HepG2 (cell line): ENCODE data around the gene SGK1. TPM values are rescaled to one million over a fixed set of nuclear protein-coding genes. Genes with fewer than 3 reads are reported as not detected.

Experiments used
- ATAC-seq: fragments of 200-7000 bp; cut with Tn5 transposase; 3 replicates; pipeline ENCODE4 v1.9.1; 2020; ENCODE audit warnings: mild to moderate bottlenecking, moderate library complexity
- BruUV-seq: library from RNA; stranded (reverse); fragments of 400-500 nt; replicated peaks from 2 replicates; lab custom pipeline; 2021; lab: Mats Ljungman, UMichigan
- CTCF ChIA-PET: fragments of 300-600 bp; formaldehyde crosslinking; extraction: SDS; loops from one replicate; lab custom pipeline; 2021; ENCODE audit warnings: low total read pairs, inconsistent platforms, low intra/inter-chr PET ratio; lab: Yijun Ruan, JAX
- POLR2A ChIA-PET: fragments of 350-600 bp; sonication (Branson Sonifier 250); formaldehyde crosslinking; loops from one replicate; lab custom pipeline; 2020; ENCODE audit warnings: antibody characterized with exemption, inconsistent platforms; lab: Yijun Ruan, JAX
- DNase-seq: peaks from one replicate; pipeline ENCODE4 v3.0.0-alpha.2; 2015; ENCODE audit warnings: low spot score
- FAIRE-seq: peaks from 3 replicates; lab custom pipeline; 2011; peaks lifted over from hg19 to GRCh38; lab: Jason Lieb, UNC
- H2AFZ ChIP-seq: one replicate; pipeline ENCODE4 v1.6.1; 2011; ENCODE audit warnings: low read length, inconsistent platforms
- H3K27ac ChIP-seq: fragments of 300-600 bp; 3 replicates; pipeline ENCODE4 v1.8.0; 2011; ENCODE audit warnings: mixed run types, mild to moderate bottlenecking, mixed read lengths, low read length, inconsistent platforms; ENCODE audit not compliant: insufficient read depth; ENCODE audit errors: extremely low read length
- H3K27me3 ChIP-seq, 2 experiments: fragments of 200-600 bp in 1 of 2; 2 replicates in 1 of 2; 3 replicates in 1 of 2; pipeline versions ENCODE4 v1.6.0 to v1.8.0; 2011; ENCODE audit warnings: low read length in 2 of 2, mild to moderate bottlenecking in 2 of 2, moderate library complexity in 2 of 2, inconsistent platforms in 1 of 2; ENCODE audit not compliant: insufficient read depth in 2 of 2, control insufficient read depth in 1 of 2
- H3K36me3 ChIP-seq, 2 experiments: fragments of 200-600 bp in 1 of 2; replicated peaks in 1 of 2; 2 replicates in 1 of 2; 3 replicates in 1 of 2; pipeline versions ENCODE4 v1.5.1 to v1.8.0; 2011; ENCODE audit warnings: low read length in 2 of 2, inconsistent platforms in 1 of 2; ENCODE audit not compliant: insufficient read depth in 2 of 2, control insufficient read depth in 1 of 2
- H3K4me1 ChIP-seq: 2 replicates; pipeline ENCODE4 v1.5.1; 2012; ENCODE audit warnings: low read length, inconsistent platforms; ENCODE audit not compliant: insufficient read depth
- H3K4me2 ChIP-seq: 2 replicates; pipeline ENCODE4 v1.6.0; 2011; ENCODE audit warnings: low read depth, low read length, inconsistent platforms
- H3K4me3 ChIP-seq, 3 experiments: fragments of 200-600 bp in 1 of 3; sonication (generic), shearing (Covaris generic) in 1 of 3; replicated peaks in 1 of 3; 2 replicates each; pipeline ENCODE4 v1.5.1; 2011 to 2016; ENCODE audit warnings: low read length in 3 of 3, inconsistent platforms in 2 of 3, low read depth in 2 of 3, mild to moderate bottlenecking in 2 of 3, control low read depth in 1 of 3, mixed read lengths in 1 of 3; ENCODE audit not compliant: insufficient read depth in 1 of 3
- H3K79me2 ChIP-seq: one replicate; pipeline ENCODE4 v1.6.1; 2011; ENCODE audit warnings: low read length, inconsistent platforms; ENCODE audit not compliant: insufficient read depth
- H3K9ac ChIP-seq: 2 replicates; pipeline ENCODE4 v1.6.0; 2011; ENCODE audit warnings: mild to moderate bottlenecking, low read depth, low read length, inconsistent platforms; ENCODE audit not compliant: insufficient read depth
- H3K9me3 ChIP-seq: 2 replicates; pipeline ENCODE4 v1.5.1; 2012; ENCODE audit warnings: mild to moderate bottlenecking, low read length
- H4K20me1 ChIP-seq: 2 replicates; pipeline ENCODE4 v1.6.0; 2011; ENCODE audit warnings: inconsistent platforms, mild to moderate bottlenecking, low read length, moderate library complexity; ENCODE audit not compliant: insufficient read depth
- MNT ChIP-seq: fragments of 450-650 bp; IDR thresholded peaks from 2 replicates; pipeline ENCODE4 v1.6.1; 2016
- PLSCR1 ChIP-seq: sonication (generic); formaldehyde crosslinking; IDR thresholded peaks from 2 replicates; pipeline ENCODE4 v1.5.0; 2020; ENCODE audit warnings: missing genetic modification reagents, mild to moderate bottlenecking, borderline replicate concordance
- SNAI1 ChIP-seq: sonication (generic); formaldehyde crosslinking; IDR thresholded peaks from 2 replicates; pipeline ENCODE4 v1.5.0; 2020; ENCODE audit warnings: mild to moderate bottlenecking, missing genetic modification reagents, borderline replicate concordance
- WGBS: methylation state at CpG from one replicate; pipeline ENCODE4 v1.1.6; 2017; ENCODE audit warnings: low lambda C conversion rate; 5-methylcytosine and 5-hydroxymethylcytosine counted together
- in situ Hi-C: cut with HindIII; loops from 2 replicates; pipeline ENCODE4 v1.10.0; 2017; ENCODE audit warnings: low pct_unique_long_range_greater_than_20kb; ENCODE audit not compliant: extremely low pct_ligation_motif_present
- intact Hi-C: fragments of 100-400 bp; cut with micrococcal nuclease; formaldehyde crosslinking; loops from one replicate; pipeline ENCODE4 v1.10.0; 2022; ENCODE audit not compliant: unreplicated experiment
- polyA plus RNA-seq, 8 experiments: library from polyadenylated mRNA; depleted of rRNA in 3 of 8; stranded (reverse) in 7 of 8; unstranded in 1 of 8; fragments of >200 nt; fragmentation: Illumina TruSeq in 4 of 8; extraction: Trizol in 4 of 8; gene quantifications; 2 replicates each; pipeline versions ENCODE4 v1.2.1 to v1.2.3, GENCODE V29; 2011 to 2016; ENCODE audit warnings: low read depth in 4 of 8, missing spikeins in 1 of 8, mixed read lengths in 1 of 8; ENCODE audit not compliant: insufficient read depth in 1 of 8
- total RNA-seq, 5 experiments: library from RNA; depleted of rRNA; stranded (reverse); fragments of >200 nt; fragmentation: Illumina TruSeq; extraction: Trizol; gene quantifications; 2 replicates each; pipeline ENCODE4 v1.2.3, GENCODE V29; 2016; ENCODE audit warnings: low read depth in 1 of 5

Gene SGK1
- total and polyA plus RNA-seq, 2 of the 13 experiments (the other 11 are each of a cell fraction or from before 2014, with no cell fraction given) = 56.1 to 56.2 TPM

GRCh38 chr6:134287859-134288537 is 29.9 kb downstream of the SGK1 start (continued):
- TF ChIP-seq PLSCR1 (CRISPR knock-in tag) (no peak), MNT (no peak)
- TF ChIP-seq, all 625 proteins: peak for 0

- no peak overlapping the region for H3K4me3 ChIP-seq
- intact Hi-C loops = no loop called here
- DNase-seq (no peak), ATAC-seq (no peak), FAIRE-seq (no peak)
- BruUV-seq = no TSS peak
- no peaks in the 10 kb centered on the region for H3K79me2 ChIP-seq
- POLR2A ChIA-PET = no interaction called here
- TF ChIP-seq SNAI1 (CRISPR knock-in tag) = no peak
- WGBS = 34% methylated on average over 3 of the region's 3 CpGs
- no peak overlapping the region for H3K4me2 ChIP-seq
- no peaks in the 10 kb centered on the region for H3K9me3 ChIP-seq
- in situ Hi-C loops = no loop called here
- no peak overlapping the region for H2AFZ ChIP-seq
- no peaks in the 10 kb centered on the region for H3K36me3 ChIP-seq
- no peaks in the 10 kb centered on the region for H4K20me1 ChIP-seq
- H3K27me3 ChIP-seq = no peaks in the 10 kb centered on the region; a peak in 1 of 5 replicates
- H3K9ac ChIP-seq = no peak overlapping the region
- no peak overlapping the region for H3K27ac ChIP-seq
- CTCF ChIA-PET = no interaction called here
- no peaks in the 10 kb centered on the region for H3K4me1 ChIP-seq
Measured at GRCh38 chr6:134282816-134283215, 35.1 kb downstream of the SGK1 start.
